Measurements from ENCODE around the gene B3GNT8.

B3GNT8 gene

GRCh38 chr19:41376241-41376997 is 50.8 kb downstream of the B3GNT8 start, which contains the start of gene TMEM91:
TSS of gene TMEM91 (plus strand) at chr19:41376533. CDS start at chr19:41378310, 1,777 bp downstream.
- no peaks in the 10 kb centered on the region for H3K27me3 Mint-ChIP-seq
- peaks cover 4% of the 10 kb centered on the region in 2 donors for H3K36me3 Mint-ChIP-seq
- DNase-seq = no peak
- peak; percentile 20 to 44 for ATAC-seq (replicated peaks)
- H3K4me1 Mint-ChIP-seq = peaks cover 18 to 33% of the 10 kb centered on the region in 2 donors
- no peaks in the 10 kb centered on the region for H3K9me3 Mint-ChIP-seq
- peak within 1 kb of the TSS; percentile 71 to 77 for H3K4me3 Mint-ChIP-seq
- peak within 1 kb of the TSS; percentile 3 for H3K27ac Mint-ChIP-seq
